Thoracic aorta (tissue), 2 donors: Measurements from ENCODE around the gene NMNAT2. TPM values are rescaled to one million over a fixed set of nuclear protein-coding genes. Genes with fewer than 3 reads are reported as not detected.

ENCODE experiments used
- ATAC-seq: fragments of 150-250 bp; one replicate; pipeline ENCODE4 v1.8.0; 2017; ENCODE audit warnings: low read depth; ENCODE audit not compliant: insufficient number of reproducible peaks, low FRiP score
- DNase-seq: peaks from one replicate; pipeline ENCODE4 v3.0.0-alpha.2; 2020; ENCODE audit warnings: low spot score
- H3K27ac ChIP-seq, 2 donors: fragments of 200-600 bp; sonication (generic); 1 replicate in 1 of 2; 2 replicates in 1 of 2; pipeline ENCODE4 v1.5.1; 2016; ENCODE audit warnings: mild to moderate bottlenecking in 2 of 2, moderate library complexity in 2 of 2
- H3K27me3 ChIP-seq: fragments of 200-600 bp; sonication (generic); replicated peaks from 2 replicates; pipeline ENCODE4 v1.6.0; 2016; ENCODE audit warnings: mild to moderate bottlenecking; ENCODE audit not compliant: insufficient read depth
- H3K36me3 ChIP-seq: fragments of 200-600 bp; sonication (generic); one replicate; pipeline ENCODE4 v1.5.1; 2016
- H3K4me1 ChIP-seq, 2 donors: fragments of 200-600 bp; sonication (generic); 1 replicate in 1 of 2; 2 replicates in 1 of 2; pipeline versions ENCODE4 v1.5.1 to v1.6.0; 2016; ENCODE audit warnings: low read depth in 2 of 2, mild to moderate bottlenecking in 1 of 2; ENCODE audit not compliant: control insufficient read depth in 1 of 2
- H3K4me3 ChIP-seq: fragments of 200-600 bp; sonication (generic); 2 replicates; pipeline ENCODE4 v1.5.1; 2016; ENCODE audit warnings: mild to moderate bottlenecking
- H3K9me3 ChIP-seq: fragments of 200-600 bp; sonication (generic); 2 replicates; pipeline ENCODE4 v1.5.1; 2016
- total RNA-seq, 2 donors: library from RNA; depleted of rRNA; stranded (reverse); fragments of >200 nt; gene quantifications; one replicate each; pipeline versions ENCODE4 v1.1.0 to v1.2.3, GENCODE V29; 2016
- TF ChIP-seq, protein P1 (sequence below): fragments of 200-600 bp; sonication (generic); IDR thresholded peaks from one replicate; pipeline ENCODE4 v1.5.1; 2019; ENCODE audit warnings: antibody characterized with exemption

Gene NMNAT2
- total RNA-seq, 2 donors from 2014 or later: 0.68 to 1.1 TPM

DNA sequence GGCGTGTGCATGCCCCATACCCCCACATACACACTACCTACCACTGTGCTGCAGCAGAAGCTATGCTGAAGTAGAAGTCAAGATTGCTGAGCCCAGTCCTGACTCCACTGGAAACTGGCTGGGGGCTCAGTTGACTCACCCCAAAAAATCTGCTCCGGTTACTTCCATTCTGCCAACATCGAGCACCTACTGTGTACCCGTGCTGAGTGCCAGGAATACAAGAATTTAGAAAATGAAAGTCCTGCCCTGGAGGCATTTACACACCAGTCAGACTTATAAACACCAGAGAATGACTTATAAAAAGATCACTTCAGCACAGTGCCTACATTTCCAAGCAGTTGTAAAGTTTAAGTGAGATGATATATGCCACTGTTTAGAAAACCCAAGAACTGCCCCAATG lies 99.1 kb downstream of the NMNAT2 start:
- DNase-seq (no peak), ATAC-seq (no peak)
- Histone ChIP-seq H3K27ac (peak overlapping the region in 1 of 2 donors; percentile 77), H3K9me3 (no peaks in the 10 kb centered on the region), H3K4me3 (no peak overlapping the region), H3K27me3 (no peaks in the 10 kb centered on the region), H3K4me1 (peaks cover 11 to 23% of the 10 kb centered on the region in 2 donors), H3K36me3 (no peaks in the 10 kb centered on the region)
- TF ChIP-seq, protein P1, sequence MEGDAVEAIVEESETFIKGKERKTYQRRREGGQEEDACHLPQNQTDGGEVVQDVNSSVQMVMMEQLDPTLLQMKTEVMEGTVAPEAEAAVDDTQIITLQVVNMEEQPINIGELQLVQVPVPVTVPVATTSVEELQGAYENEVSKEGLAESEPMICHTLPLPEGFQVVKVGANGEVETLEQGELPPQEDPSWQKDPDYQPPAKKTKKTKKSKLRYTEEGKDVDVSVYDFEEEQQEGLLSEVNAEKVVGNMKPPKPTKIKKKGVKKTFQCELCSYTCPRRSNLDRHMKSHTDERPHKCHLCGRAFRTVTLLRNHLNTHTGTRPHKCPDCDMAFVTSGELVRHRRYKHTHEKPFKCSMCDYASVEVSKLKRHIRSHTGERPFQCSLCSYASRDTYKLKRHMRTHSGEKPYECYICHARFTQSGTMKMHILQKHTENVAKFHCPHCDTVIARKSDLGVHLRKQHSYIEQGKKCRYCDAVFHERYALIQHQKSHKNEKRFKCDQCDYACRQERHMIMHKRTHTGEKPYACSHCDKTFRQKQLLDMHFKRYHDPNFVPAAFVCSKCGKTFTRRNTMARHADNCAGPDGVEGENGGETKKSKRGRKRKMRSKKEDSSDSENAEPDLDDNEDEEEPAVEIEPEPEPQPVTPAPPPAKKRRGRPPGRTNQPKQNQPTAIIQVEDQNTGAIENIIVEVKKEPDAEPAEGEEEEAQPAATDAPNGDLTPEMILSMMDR: no peak

DNA sequence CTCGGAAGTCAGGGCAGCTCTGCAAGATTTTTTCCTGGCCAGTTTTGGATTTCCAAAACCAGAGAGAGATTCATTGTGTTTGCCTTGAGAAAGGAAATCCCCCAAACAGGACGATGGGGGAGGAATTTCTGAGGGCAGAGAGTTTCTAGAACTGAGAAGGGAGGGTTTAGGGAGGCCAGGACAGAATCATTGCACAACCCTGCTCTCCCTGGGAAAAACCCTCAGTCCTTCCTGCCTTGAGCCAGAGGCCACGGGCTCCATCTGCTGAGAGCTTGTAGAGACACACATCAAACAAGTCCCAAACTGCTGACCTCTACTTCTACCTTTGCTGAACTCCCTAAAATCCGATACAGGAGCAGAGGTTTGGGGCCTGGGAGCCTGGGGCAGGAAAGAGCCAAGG lies 99.7 kb downstream of the NMNAT2 start:
- TF ChIP-seq, protein P1: peak; percentile 65
- DNase-seq (peak; percentile 46), ATAC-seq (peak; percentile 98)
- Histone ChIP-seq H3K4me1 (peaks cover 11 to 23% of the 10 kb centered on the region in 2 donors), H3K27me3 (no peaks in the 10 kb centered on the region), H3K4me3 (no peak overlapping the region), H3K27ac (peak overlapping the region; percentile 77), H3K9me3 (no peaks in the 10 kb centered on the region), H3K36me3 (no peaks in the 10 kb centered on the region)

DNA sequence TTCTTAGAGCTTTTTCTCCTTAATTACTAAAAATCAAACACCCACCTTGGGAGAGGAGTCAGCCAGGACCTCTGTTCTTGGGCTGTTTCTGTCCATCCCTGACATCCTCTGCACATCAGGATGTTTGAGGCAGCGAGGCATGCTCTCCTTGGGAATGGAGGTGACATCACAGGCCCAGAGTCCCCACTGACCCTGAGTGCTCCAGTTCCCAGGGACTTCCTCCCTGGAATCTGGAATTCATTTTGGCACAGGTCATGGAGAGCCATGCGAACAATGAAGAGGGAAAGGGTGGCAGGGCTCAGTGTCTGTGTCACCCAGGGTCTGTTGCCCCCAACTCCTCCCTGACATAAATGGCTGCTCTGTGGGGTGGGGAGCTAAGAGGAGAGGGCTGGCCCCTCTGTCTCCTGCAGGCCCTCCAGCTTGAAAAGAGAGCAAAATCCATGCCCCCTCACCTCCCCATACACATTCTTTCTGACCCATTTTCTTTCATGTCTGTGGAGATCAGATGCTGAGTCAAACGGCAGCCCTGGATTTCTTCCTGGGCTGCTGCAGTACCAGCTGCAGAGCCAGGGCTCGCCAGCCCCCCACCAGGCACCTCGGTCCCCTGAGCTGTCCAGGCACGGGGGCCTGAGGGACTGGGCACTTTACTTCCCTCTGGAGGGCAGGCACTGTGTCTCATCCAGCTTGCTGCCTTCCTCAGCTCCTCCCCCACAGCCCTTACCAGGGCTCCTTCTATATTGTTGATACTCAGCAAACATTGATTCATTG lies 102.0 kb downstream of the NMNAT2 start:
- DNase-seq (no peak), ATAC-seq (no peak)
- Histone ChIP-seq H3K9me3 (no peaks in the 10 kb centered on the region), H3K27me3 (no peaks in the 10 kb centered on the region), H3K36me3 (no peaks in the 10 kb centered on the region), H3K27ac (peak overlapping the region; percentile 23 to 35), H3K4me1 (peaks cover 14 to 33% of the 10 kb centered on the region in 2 donors), H3K4me3 (no peak overlapping the region)
- TF ChIP-seq, protein P1: no peak

DNA sequence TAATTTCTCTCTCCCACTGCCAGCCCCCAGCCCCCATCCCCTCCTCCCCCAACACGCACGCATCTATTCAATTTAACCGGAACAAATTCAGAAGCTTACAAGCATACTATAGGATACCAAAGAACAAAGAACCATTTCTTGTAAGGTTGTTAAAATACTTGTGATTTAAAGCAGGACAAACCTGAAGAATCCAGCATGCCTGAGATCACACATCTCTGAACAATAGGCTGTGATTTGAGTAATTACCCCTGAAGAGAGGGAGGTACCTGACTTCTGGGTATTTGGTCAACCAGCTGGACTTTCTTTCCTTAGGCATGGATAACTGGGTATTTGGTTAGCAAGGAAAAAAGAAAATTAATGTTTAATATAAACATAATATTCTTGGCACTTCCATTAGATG lies 105.1 kb downstream of the NMNAT2 start:
- TF ChIP-seq, protein P1: no peak
- Histone ChIP-seq H3K27ac (no peak overlapping the region), H3K4me1 (peaks cover 18 to 50% of the 10 kb centered on the region in 2 donors), H3K4me3 (no peak overlapping the region), H3K36me3 (no peaks in the 10 kb centered on the region), H3K27me3 (no peaks in the 10 kb centered on the region), H3K9me3 (no peaks in the 10 kb centered on the region)
- DNase-seq: no peak
- ATAC-seq: no peak

DNA sequence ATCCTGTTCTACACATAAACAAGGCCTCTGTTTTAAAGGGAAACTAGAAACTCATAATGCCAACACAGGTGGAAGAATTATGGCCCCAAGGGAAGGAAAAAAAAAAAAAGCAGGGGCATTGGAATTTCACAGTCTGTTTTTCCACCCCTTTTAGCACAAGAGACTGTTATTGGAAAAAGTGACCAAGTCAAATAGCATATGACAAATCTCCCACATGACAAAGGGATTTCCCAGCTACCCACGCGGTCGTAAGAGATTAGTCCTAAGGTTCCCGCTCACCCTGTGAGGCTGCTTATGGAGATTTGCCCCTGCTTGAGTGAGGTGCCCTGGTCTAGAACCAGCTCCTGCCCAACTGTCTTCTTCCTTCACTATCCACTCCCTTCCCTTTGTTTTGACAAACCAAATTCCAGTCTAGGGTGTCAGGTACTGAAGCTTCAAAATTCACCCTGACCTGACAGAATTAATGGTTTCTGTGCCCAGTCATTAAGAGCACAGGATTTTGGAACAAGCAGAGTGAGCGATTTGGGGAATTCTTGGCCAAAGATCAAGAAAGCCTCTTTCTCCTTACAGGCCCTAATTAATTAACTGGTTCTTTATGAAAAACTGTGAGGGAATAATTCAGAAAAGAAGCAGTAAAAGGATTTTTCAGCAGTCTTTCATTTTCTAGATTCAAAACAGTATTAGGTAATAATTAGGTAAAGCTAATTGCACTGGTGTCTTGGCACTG lies 107.3 kb downstream of the NMNAT2 start:
- peak; percentile 71 for ATAC-seq
- Histone ChIP-seq H3K27ac (peak overlapping the region; percentile 87 to 97), H3K27me3 (no peaks in the 10 kb centered on the region)

More for the DNA sequence above, 107.3 kb downstream of the NMNAT2 start:
- DNase-seq: peak; percentile 38
- Histone ChIP-seq H3K9me3 (no peaks in the 10 kb centered on the region), H3K4me3 (no peak overlapping the region), H3K36me3 (no peaks in the 10 kb centered on the region), H3K4me1 (peaks cover 25 to 61% of the 10 kb centered on the region in 2 donors)
- TF ChIP-seq, protein P1: no peak
